Measurements from ENCODE around the gene WIPF1.

Gene WIPF1

DNA sequence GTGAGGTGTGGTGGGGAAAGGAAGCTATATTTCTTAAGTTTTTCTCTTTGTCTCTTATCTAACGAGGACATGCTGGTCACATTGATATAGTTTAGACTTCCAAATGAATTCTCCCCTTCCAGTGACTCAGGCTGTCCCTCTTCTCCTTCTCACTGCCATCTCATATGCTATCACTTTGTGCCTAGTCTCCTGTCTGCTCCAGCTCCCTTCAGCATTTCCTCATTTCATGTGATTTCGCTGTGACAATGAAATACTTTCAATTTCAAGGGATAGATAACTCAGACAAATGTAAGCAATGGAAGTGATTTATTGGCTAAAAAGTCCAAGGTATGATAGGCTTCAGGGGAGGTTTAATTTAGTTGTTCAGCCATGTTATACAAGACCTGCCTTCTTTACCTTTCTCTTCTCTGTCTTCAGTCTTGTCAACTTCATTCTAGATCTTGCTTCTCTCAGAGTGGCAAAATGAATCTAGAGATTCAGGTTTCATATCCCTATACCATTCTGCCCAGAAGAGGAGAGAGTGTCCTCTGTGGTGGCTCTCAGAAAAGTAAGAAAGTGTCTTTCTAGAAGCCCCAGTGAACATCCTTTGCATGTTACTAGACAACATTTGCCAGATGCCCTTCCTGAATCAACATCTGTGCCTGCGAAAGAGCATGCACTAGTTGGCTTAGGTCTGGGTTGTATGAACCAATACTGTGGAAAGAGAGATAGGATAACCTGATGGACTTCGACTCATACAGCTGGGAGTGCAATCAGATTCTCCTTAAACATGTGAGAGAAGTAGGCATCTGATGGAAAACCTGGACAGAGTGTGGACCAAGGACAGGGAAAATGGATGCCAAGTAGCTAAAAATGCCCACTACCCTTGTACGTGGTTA is 80.9 kb downstream of the WIPF1 start:
- H3K4me3 ChIP-seq (ENCODE audit: control insufficient read depth, low read depth, low read length) = no peak overlapping the region
- TF ChIP-seq, protein P1, sequence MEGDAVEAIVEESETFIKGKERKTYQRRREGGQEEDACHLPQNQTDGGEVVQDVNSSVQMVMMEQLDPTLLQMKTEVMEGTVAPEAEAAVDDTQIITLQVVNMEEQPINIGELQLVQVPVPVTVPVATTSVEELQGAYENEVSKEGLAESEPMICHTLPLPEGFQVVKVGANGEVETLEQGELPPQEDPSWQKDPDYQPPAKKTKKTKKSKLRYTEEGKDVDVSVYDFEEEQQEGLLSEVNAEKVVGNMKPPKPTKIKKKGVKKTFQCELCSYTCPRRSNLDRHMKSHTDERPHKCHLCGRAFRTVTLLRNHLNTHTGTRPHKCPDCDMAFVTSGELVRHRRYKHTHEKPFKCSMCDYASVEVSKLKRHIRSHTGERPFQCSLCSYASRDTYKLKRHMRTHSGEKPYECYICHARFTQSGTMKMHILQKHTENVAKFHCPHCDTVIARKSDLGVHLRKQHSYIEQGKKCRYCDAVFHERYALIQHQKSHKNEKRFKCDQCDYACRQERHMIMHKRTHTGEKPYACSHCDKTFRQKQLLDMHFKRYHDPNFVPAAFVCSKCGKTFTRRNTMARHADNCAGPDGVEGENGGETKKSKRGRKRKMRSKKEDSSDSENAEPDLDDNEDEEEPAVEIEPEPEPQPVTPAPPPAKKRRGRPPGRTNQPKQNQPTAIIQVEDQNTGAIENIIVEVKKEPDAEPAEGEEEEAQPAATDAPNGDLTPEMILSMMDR (conservative IDR thresholded peaks at IDR 0.05; ENCODE audit: control insufficient read depth, insufficient read depth, low read depth, low read length) = no peak
- no peak for DNase-seq (ENCODE audit: low read depth)

DNA sequence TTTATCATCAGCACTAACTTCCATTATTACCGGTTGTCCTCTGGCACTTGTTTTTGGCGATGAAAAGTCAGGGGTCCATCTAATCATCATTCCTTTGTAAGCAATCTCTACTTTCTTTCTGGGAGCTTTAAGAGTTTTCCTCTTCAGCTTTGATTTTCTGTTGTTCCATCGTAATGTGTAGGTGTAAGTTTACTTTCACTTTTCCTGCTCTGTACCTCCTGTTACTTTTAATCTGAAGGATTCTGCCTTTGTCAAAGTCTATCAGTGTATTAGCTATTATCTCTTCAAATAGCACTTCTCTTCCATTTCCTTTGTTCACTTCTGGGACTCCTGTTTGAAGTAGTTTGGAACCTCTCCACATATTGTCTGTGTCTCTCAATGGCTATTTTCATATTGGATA is 85.3 kb downstream of the WIPF1 start:
- TF ChIP-seq, protein P1 (conservative IDR thresholded peaks at IDR 0.05; ENCODE audit: control insufficient read depth, insufficient read depth, low read depth, low read length) = no peak
- no peak for DNase-seq (ENCODE audit: low read depth)
- H3K4me3 ChIP-seq (ENCODE audit: control insufficient read depth, low read depth, low read length) = no peak overlapping the region

DNA sequence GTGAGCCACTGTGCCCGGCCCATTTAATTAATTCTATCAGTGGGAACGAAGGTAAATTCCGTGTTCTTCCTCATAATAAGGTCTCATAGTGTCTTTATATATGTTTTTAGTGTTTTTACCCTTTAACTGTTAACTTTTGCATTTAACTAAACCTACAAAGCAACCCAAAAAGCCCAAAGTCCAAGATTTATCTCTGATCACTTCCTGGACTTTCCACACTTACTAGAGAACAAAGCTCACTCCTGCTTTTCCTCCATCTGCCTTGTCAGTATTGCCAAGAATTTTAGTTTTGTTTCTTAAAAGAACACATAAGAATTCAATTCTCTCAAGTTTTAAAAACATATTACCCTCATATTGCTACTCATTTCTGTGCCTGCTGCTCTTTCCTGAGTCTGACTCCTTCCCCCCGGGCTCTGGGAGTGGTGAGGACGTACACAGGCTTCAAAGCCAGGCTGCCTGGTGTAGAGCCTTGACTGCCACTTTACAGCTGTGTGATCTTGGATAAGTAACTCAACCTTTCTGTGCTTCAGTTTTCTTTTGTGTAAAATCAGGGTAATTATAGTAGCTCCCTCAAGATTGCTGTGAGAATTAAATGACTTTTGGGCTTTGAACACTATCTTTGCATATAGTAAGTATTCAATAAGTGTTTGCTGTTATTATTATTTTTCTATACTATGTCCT is 85.9 kb downstream of the WIPF1 start:
- no peak overlapping the region for H3K4me3 ChIP-seq (ENCODE audit: control insufficient read depth, low read depth, low read length)
- DNase-seq (ENCODE audit: low read depth) = no peak
- TF ChIP-seq, protein P1 (conservative IDR thresholded peaks at IDR 0.05; ENCODE audit: control insufficient read depth, insufficient read depth, low read depth, low read length) = no peak

DNA sequence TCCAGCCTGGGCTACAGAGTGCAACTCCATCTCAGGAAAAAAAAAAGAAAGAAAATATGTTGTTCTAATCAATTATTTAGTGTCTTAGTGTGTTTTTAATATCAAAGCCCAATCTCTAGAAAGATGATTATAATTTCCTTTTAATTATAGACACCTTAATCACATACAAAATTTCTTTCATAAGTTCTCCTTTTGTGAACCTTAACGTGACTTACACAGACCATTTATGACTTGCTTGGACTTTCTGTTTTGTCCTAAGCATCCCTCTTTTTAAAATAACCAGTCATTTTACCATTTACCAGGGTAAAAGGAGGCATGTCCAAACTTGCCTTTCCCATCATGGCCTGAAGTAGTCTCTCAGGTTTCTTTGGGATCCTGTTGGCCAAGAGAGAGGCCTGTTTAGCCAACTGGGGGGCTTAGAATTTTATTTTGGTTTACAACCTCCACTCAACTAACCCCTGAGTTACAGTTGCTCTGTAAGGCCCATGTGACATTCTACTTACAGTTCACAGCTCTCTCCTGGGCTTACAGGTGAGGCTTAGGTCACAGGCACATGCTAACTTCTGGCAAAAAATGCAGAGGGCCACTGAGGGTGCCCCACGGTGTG is 86.9 kb downstream of the WIPF1 start:
- DNase-seq (ENCODE audit: low read depth) = peak; percentile 54
- TF ChIP-seq, protein P1 (conservative IDR thresholded peaks at IDR 0.05; ENCODE audit: control insufficient read depth, insufficient read depth, low read depth, low read length) = no peak
- no peak overlapping the region for H3K4me3 ChIP-seq (ENCODE audit: control insufficient read depth, low read depth, low read length)
